IMR-90 (cell line): ENCODE data around the gene KNL1. TPM values are rescaled to one million over a fixed set of nuclear protein-coding genes. Genes with fewer than 3 reads are reported as not detected.

Source experiments
- ATAC-seq: fragments of 200-7000 bp; cut with Tn5 transposase; 2 replicates; pipeline ENCODE4 v1.9.1; 2020; ENCODE audit warnings: low read depth, mild to moderate bottlenecking, moderate library complexity
- BruUV-seq: library from RNA; stranded (reverse); fragments of 400-500 nt; replicated peaks from 2 replicates; lab custom pipeline; 2021; lab: Mats Ljungman, UMichigan
- CTCF ChIA-PET: fragments of 300-600 bp; formaldehyde crosslinking; extraction: SDS; loops from one replicate; lab custom pipeline; 2021; ENCODE audit warnings: antibody characterized with exemption; lab: Yijun Ruan, JAX
- POLR2A ChIA-PET: fragments of 300-600 bp; sonication (Branson Sonifier 250); formaldehyde crosslinking; loops from one replicate; lab custom pipeline; 2022; ENCODE audit warnings: antibody characterized with exemption; ENCODE audit not compliant: unreplicated experiment; lab: Charles Lee
- DNase-seq: peaks from one replicate; pipeline ENCODE4 v3.0.0; 2013
- H2AFZ ChIP-seq: replicated peaks from 2 replicates; pipeline ENCODE3; 2013; ENCODE audit warnings: low read length, mild to moderate bottlenecking; ENCODE audit not compliant: poor library complexity
- H2AK5ac ChIP-seq: 2 replicates; pipeline ENCODE4 v1.6.1; 2013; ENCODE audit warnings: low read depth, low read length, inconsistent platforms
- H2AK9ac ChIP-seq: replicated peaks from 2 replicates; pipeline ENCODE3; 2013; ENCODE audit warnings: mild to moderate bottlenecking, low read depth, low read length, moderate library complexity; ENCODE audit not compliant: poor library complexity
- H2BK120ac ChIP-seq: 2 replicates; pipeline ENCODE4 v1.6.1; 2013; ENCODE audit warnings: low read depth, low read length, inconsistent platforms
- H2BK15ac ChIP-seq: 3 replicates; pipeline ENCODE4 v1.6.1; 2013; ENCODE audit warnings: low read depth, low read length, inconsistent platforms
- H2BK20ac ChIP-seq: 2 replicates; pipeline ENCODE4 v1.6.1; 2013; ENCODE audit warnings: low read depth, mild to moderate bottlenecking, inconsistent platforms, low read length, moderate library complexity
- H2BK5ac ChIP-seq: 2 replicates; pipeline ENCODE4 v1.6.1; 2013; ENCODE audit warnings: mild to moderate bottlenecking, low read depth, low read length, inconsistent platforms; ENCODE audit not compliant: poor library complexity, severe bottlenecking
- H3K14ac ChIP-seq: replicated peaks from 2 replicates; pipeline ENCODE4 v1.6.1; 2013; ENCODE audit warnings: low read depth, low read length, inconsistent platforms
- H3K18ac ChIP-seq: 2 replicates; pipeline ENCODE4 v1.6.1; 2013; ENCODE audit warnings: low read depth, low read length, control low read depth
- H3K23ac ChIP-seq: 2 replicates; pipeline ENCODE4 v1.6.1; 2013; ENCODE audit warnings: low read depth, low read length, inconsistent platforms
- H3K27ac ChIP-seq: 2 replicates; pipeline ENCODE4 v1.5.1; 2013; ENCODE audit warnings: mild to moderate bottlenecking, control low read depth, low read length; ENCODE audit not compliant: insufficient read depth
- H3K27me3 ChIP-seq: 2 replicates; pipeline ENCODE4 v1.6.1; 2013; ENCODE audit warnings: low read length; ENCODE audit not compliant: control insufficient read depth, insufficient read depth
- H3K36me3 ChIP-seq: 2 replicates; pipeline ENCODE4 v1.6.1; 2013; ENCODE audit warnings: low read length, mixed read lengths; ENCODE audit not compliant: control insufficient read depth, insufficient read depth
- H3K4ac ChIP-seq: 2 replicates; pipeline ENCODE4 v1.6.1; 2013; ENCODE audit warnings: low read depth, low read length, inconsistent platforms
- H3K4me1 ChIP-seq: 2 replicates; pipeline ENCODE4 v1.6.1; 2013; ENCODE audit warnings: low read length, mixed read lengths; ENCODE audit not compliant: control insufficient read depth, insufficient read depth
- H3K4me2 ChIP-seq: 2 replicates; pipeline ENCODE4 v1.6.1; 2013; ENCODE audit warnings: low read depth, mild to moderate bottlenecking, control low read depth, low read length, moderate library complexity
- H3K4me3 ChIP-seq: 2 replicates; pipeline ENCODE4 v1.5.1; 2013; ENCODE audit warnings: low read depth, mild to moderate bottlenecking, control low read depth, low read length, moderate library complexity; ENCODE audit not compliant: insufficient read depth
- H3K56ac ChIP-seq: 2 replicates; pipeline ENCODE4 v1.6.1; 2013; ENCODE audit warnings: low read length, inconsistent platforms; ENCODE audit not compliant: insufficient read depth; ENCODE audit errors: extremely low read depth
- H3K79me1 ChIP-seq, 2 experiments: 2 replicates each; pipeline ENCODE4 v1.6.1; 2013; ENCODE audit warnings: low read length in 2 of 2, inconsistent platforms in 1 of 2, low read depth in 1 of 2
- H3K9ac ChIP-seq: 2 replicates; pipeline ENCODE4 v1.6.1; 2013; ENCODE audit warnings: low read depth, low read length, control low read depth
- H3K9me1 ChIP-seq: 2 replicates; pipeline ENCODE4 v1.6.1; 2013; ENCODE audit warnings: low read length, inconsistent platforms; ENCODE audit not compliant: insufficient read depth
- H3K9me3 ChIP-seq: 2 replicates; pipeline ENCODE4 v1.6.1; 2013; ENCODE audit warnings: low read length; ENCODE audit not compliant: control insufficient read depth, insufficient read depth
- H4K20me1 ChIP-seq: 2 replicates; pipeline ENCODE4 v1.6.1; 2013; ENCODE audit warnings: low read length, inconsistent platforms; ENCODE audit not compliant: insufficient read depth
- H4K5ac ChIP-seq: 2 replicates; pipeline ENCODE4 v1.6.1; 2013; ENCODE audit warnings: mild to moderate bottlenecking, low read depth, low read length, control low read depth
- H4K8ac ChIP-seq, 2 experiments: 2 replicates each; pipeline ENCODE4 v1.6.1; 2013; ENCODE audit warnings: low read depth in 2 of 2, low read length in 2 of 2, control low read depth in 1 of 2, inconsistent platforms in 1 of 2
- H4K91ac ChIP-seq: 2 replicates; pipeline ENCODE4 v1.6.1; 2013; ENCODE audit warnings: low read depth, low read length, inconsistent platforms; ENCODE audit not compliant: insufficient read depth
- BHLHE40 ChIP-seq: fragments of 150-350 bp; IDR thresholded peaks from 2 replicates; pipeline ENCODE4 v1.6.1; 2016; ENCODE audit warnings: mild to moderate bottlenecking, low read depth, low read length
- CEBPB ChIP-seq: IDR thresholded peaks from 2 replicates; pipeline ENCODE4 v1.6.1; 2012; ENCODE audit warnings: low read depth, low read length, improper control_type of control experiment
- CHD1 ChIP-seq: IDR thresholded peaks from 2 replicates; pipeline ENCODE4 v1.6.1; 2012; ENCODE audit warnings: low read depth, low read length, improper control_type of control experiment
- CTCF ChIP-seq: conservative IDR thresholded peaks from 2 replicates; pipeline ENCODE4 v1.5.1; 2012; ENCODE audit warnings: mild to moderate bottlenecking, low read depth, low read length, improper control_type of control experiment
- ELK1 ChIP-seq: fragments of 150-350 bp; IDR thresholded peaks from 2 replicates; pipeline ENCODE4 v1.6.1; 2016; ENCODE audit warnings: low read depth, mild to moderate bottlenecking, low read length, moderate library complexity, borderline replicate concordance
- FOS ChIP-seq: fragments of 150-350 bp; IDR thresholded peaks from 2 replicates; pipeline ENCODE4 v1.6.1; 2016; ENCODE audit warnings: low read depth, low read length
- MAFK ChIP-seq: IDR thresholded peaks from 2 replicates; pipeline ENCODE4 v1.6.1; 2012; ENCODE audit warnings: low read depth, low read length, improper control_type of control experiment
- MAZ ChIP-seq: IDR thresholded peaks from 2 replicates; pipeline ENCODE4 v1.6.1; 2012; ENCODE audit warnings: low read depth, mild to moderate bottlenecking, low read length, improper control_type of control experiment, moderate library complexity, borderline replicate concordance
- MXI1 ChIP-seq: IDR thresholded peaks from 2 replicates; pipeline ENCODE4 v1.6.1; 2012; ENCODE audit warnings: low read depth, mild to moderate bottlenecking, low read length, moderate library complexity, borderline replicate concordance
- NFE2L2 ChIP-seq: fragments of 150-350 bp; IDR thresholded peaks from 2 replicates; pipeline ENCODE4 v1.6.1; 2016; ENCODE audit warnings: low read depth, mild to moderate bottlenecking, low read length
- POLR2A ChIP-seq: IDR thresholded peaks from 2 replicates; pipeline ENCODE4 v1.6.1; 2012; ENCODE audit warnings: mild to moderate bottlenecking, low read depth, low read length
- RAD21 ChIP-seq: IDR thresholded peaks from 2 replicates; pipeline ENCODE4 v1.6.1; 2012; ENCODE audit warnings: low read length, improper control_type of control experiment
- RCOR1 ChIP-seq: IDR thresholded peaks from 2 replicates; pipeline ENCODE4 v1.6.1; 2012; ENCODE audit warnings: mild to moderate bottlenecking, low read length, improper control_type of control experiment; ENCODE audit not compliant: insufficient replicate concordance
- RFX5 ChIP-seq: IDR thresholded peaks from 2 replicates; pipeline ENCODE4 v1.8.0; 2012; ENCODE audit warnings: low read depth, mild to moderate bottlenecking, low read length, moderate library complexity
- SMC3 ChIP-seq: fragments of 150-350 bp; IDR thresholded peaks from 2 replicates; pipeline ENCODE4 v1.6.1; 2016; ENCODE audit warnings: low read depth, mild to moderate bottlenecking, antibody characterized with exemption, low read length, moderate library complexity
- USF2 ChIP-seq: fragments of 150-350 bp; IDR thresholded peaks from 2 replicates; pipeline ENCODE4 v1.6.1; 2017; ENCODE audit warnings: mild to moderate bottlenecking, antibody characterized with exemption, low read length, low read depth
- dilution Hi-C: fragments of 300-500 bp; cut with HindIII; formaldehyde crosslinking; loops from one replicate; pipeline ENCODE4 v1.14.3; 2018; ENCODE audit warnings: low sequenced_read_pairs; ENCODE audit not compliant: unreplicated experiment
- in situ Hi-C: fragments of 300-500 bp; cut with MboI; formaldehyde crosslinking; loops from 3 replicates; pipeline ENCODE4 v1.14.3; 2019; ENCODE audit warnings: low sequenced_read_pairs, inconsistent platforms, mixed read lengths
- intact Hi-C: fragments of 100-400 bp; cut with micrococcal nuclease; formaldehyde crosslinking; loops from 2 replicates; pipeline ENCODE4 v1.10.0; 2022
- polyA plus RNA-seq, 3 experiments: library from polyadenylated mRNA; depleted of rRNA; stranded (reverse); fragments of >200 nt; gene quantifications; 2 replicates each; pipeline ENCODE4 v1.2.3, GENCODE V29; 2012; ENCODE audit warnings: low replicate concordance in 1 of 3
- total RNA-seq: library from RNA; depleted of rRNA; stranded (reverse); fragments of >200 nt; gene quantifications from 2 replicates; pipeline ENCODE4 v1.2.3, GENCODE V29; 2012

The KNL1 gene
- total and polyA plus RNA-seq, 2 of the 4 experiments (the other 2 are of a cell fraction), result 3.1 to 25.1 TPM

GRCh38 chr15:40575113-40575512 lies 18.9 kb upstream of the KNL1 start:
- Histone ChIP-seq H4K20me1 (no peaks in the 10 kb centered on the region), H4K5ac (no peak overlapping the region), H2BK15ac (no peak overlapping the region), H2AK9ac (no peak overlapping the region), H2AK5ac (no peak overlapping the region), H2AFZ (no peak overlapping the region), H2BK5ac (no peak overlapping the region), H3K18ac (no peak overlapping the region), H3K9me3 (0 out of 2 replicates have a peak, but pooled peaks cover 2% of the 10 kb centered on the region), H3K23ac (no peak overlapping the region), H4K91ac (no peak overlapping the region), H3K9me1 (peaks cover 5% of the 10 kb centered on the region), H4K8ac (no peak overlapping the region), H3K4ac (no peak overlapping the region), H3K4me2 (no peak overlapping the region), H2BK20ac (no peak overlapping the region), H3K56ac (no peak overlapping the region), H3K79me1 (peaks cover 6 to 29% of the 10 kb centered on the region in 2 experiments), H3K4me3 (no peak overlapping the region), H3K14ac (no peak overlapping the region), H3K4me1 (no peaks in the 10 kb centered on the region; the same call in 1 of the 2 replicates), H3K36me3 (peaks cover 17% of the 10 kb centered on the region), H3K27me3 (no peaks in the 10 kb centered on the region), H3K27ac (no peak overlapping the region), H3K9ac (no peak overlapping the region), H2BK120ac (no peak overlapping the region)
- POLR2A ChIA-PET, result interaction anchor here (0.5 kb wide), 1 partner anchor 378 kb away, joined by 3 read pairs; the partner anchor contains the start of gene CHAC1
- BruUV-seq, result no TSS peak
- TF ChIP-seq USF2 (no peak), MAZ (no peak), ELK1 (no peak), CTCF (no peak), RCOR1 (no peak), MAFK (no peak), RAD21 (no peak), POLR2A (no peak), BHLHE40 (no peak), FOS (no peak), SMC3 (no peak), MXI1 (no peak), NFE2L2 (no peak), RFX5 (no peak), CHD1 (no peak), CEBPB (no peak)
- CTCF ChIA-PET, result no interaction called here
- intact Hi-C loops (no loop called here), in situ Hi-C loops (no loop called here), dilution Hi-C loops (no loop called here)
- DNase-seq (no peak), ATAC-seq (no peak)
